ENCODE data around the gene EFL1.
"Not testable (repeated sequence)": the region's sequence is repeated elsewhere in the genome, so short reads cannot be mapped to it uniquely, and the experiment has no call there.

The EFL1 gene

DNA sequence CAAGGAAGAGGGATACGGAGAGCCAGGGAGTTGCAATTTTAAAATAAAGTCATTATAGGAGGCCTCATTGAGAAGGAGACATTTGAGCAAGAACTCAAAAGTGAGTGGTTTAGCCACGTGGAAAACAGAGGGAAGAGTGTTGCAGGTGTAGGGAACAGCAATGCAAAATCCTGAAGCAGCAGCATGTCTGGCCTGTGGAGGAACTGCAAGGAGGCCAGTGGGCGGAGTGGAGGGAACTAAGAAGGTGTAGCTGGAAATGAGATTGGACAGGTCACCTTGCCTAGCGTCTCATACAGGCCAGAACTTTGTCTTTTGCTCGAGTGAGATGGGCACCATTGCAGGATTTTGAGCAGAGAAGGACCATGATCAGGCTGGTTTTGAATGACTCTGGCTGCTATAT is 35.0 kb upstream of the EFL1 start:
- no peak for DNase-seq (ENCODE audit: low read depth)
- TF ChIP-seq, protein P1, sequence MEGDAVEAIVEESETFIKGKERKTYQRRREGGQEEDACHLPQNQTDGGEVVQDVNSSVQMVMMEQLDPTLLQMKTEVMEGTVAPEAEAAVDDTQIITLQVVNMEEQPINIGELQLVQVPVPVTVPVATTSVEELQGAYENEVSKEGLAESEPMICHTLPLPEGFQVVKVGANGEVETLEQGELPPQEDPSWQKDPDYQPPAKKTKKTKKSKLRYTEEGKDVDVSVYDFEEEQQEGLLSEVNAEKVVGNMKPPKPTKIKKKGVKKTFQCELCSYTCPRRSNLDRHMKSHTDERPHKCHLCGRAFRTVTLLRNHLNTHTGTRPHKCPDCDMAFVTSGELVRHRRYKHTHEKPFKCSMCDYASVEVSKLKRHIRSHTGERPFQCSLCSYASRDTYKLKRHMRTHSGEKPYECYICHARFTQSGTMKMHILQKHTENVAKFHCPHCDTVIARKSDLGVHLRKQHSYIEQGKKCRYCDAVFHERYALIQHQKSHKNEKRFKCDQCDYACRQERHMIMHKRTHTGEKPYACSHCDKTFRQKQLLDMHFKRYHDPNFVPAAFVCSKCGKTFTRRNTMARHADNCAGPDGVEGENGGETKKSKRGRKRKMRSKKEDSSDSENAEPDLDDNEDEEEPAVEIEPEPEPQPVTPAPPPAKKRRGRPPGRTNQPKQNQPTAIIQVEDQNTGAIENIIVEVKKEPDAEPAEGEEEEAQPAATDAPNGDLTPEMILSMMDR (IDR thresholded peaks at IDR 0.05; ENCODE audit: control insufficient read depth, insufficient read depth, low read depth, low read length, missing control alignments) = no peak

DNA sequence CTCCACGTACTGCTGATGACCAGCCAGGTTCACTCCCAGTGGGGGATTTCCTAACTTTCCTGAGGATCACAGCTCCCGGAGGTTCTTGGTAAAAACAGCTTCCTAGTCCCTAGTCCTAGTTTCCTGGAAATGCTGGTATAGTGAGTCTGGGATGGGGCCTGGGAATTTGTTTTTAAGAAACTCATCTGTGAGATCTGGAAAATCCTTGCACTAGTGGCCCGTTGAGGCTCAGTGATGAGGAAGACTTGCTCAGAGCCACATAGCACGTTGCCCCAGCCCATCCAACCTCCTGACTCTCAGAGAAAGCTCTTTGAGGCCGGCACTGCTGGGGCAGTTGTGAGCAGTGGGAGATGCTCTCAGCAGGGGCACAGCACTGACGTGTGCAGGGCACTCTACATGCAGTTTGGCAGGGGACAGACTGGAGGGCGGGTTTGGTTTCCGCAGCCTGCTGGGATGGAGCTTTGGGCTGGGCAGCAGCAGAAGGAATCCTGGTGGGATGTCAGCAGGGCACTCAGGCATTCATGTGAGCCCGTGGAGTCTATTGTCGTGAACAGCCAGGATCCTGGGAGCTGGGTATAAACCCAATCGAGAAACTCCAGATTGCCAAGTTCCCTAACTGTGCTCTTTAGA is 31.6 kb upstream of the EFL1 start:
- no peak overlapping the region for H3K4me3 ChIP-seq (ENCODE audit: control insufficient read depth, low read depth, low read length)
- TF ChIP-seq, protein P1 (IDR thresholded peaks at IDR 0.05; ENCODE audit: control insufficient read depth, insufficient read depth, low read depth, low read length, missing control alignments) = no peak
- DNase-seq (ENCODE audit: low read depth) = no peak

More for the DNA sequence above, 35.0 kb upstream of the EFL1 start:
- H3K4me3 ChIP-seq (ENCODE audit: control insufficient read depth, low read depth, low read length) = no peak overlapping the region

DNA sequence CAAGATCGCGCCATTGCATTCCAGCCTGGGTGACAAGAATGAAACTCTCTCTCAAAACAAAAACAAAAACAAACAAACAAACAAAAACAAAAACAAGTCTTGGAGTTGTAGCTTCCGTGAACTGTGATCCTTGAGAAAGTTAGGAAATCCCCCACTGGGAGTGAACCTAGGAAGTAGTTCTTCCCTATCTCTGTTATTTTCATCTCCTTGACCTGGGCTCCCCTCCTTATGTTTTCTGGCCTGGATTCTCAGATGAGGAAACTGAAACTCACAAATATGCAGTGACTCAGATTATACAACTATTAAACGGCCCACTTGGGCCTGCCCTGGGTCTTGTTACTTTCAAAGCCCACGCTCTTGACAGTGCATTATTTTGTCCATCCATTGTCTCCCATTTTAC is 29.7 kb upstream of the EFL1 start:
- TF ChIP-seq, protein P1 (IDR thresholded peaks at IDR 0.05; ENCODE audit: control insufficient read depth, insufficient read depth, low read depth, low read length, missing control alignments) = no peak
- DNase-seq (ENCODE audit: low read depth) = no peak
- H3K4me3 ChIP-seq (ENCODE audit: control insufficient read depth, low read depth, low read length) = no peak overlapping the region

DNA sequence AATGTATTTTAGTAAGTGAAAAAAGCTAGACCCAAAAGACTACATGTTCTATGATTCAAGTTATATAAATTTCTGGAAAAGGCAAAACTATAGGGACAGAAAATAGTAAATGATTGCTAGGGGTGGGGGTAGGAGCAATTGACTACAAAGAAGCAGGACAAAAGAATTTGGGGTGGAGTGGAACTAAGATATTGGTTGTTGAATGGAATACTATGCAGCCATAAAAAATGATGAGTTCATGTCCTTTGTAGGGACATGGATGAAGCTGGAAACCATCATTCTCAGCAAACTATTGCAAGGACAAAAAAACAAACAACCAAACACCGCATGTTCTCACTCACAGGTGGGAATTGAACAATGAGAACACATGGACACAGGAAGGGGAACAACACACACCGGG is 25.7 kb upstream of the EFL1 start:
- not testable (repeated sequence) for DNase-seq (ENCODE audit: low read depth); H3K4me3 ChIP-seq (ENCODE audit: control insufficient read depth, low read depth, low read length)

DNA sequence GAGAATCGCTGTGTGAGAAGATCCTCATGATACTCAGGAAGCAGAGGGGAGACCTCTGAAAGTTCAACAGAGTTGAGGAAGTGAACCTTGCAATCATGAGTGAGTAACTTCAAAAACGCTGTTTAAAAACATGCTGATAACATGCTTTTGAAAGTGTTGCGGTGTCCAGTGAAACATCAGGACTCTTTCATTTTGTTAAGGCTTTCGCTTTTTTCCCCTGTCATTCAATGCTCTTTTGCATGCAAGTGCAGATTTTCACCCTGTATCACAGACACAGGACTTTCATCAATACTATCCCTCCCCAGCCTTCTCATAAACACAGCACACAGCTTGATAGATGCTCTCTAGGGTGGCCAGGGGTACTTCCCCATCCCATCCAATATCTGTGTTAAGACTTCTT is 23.9 kb upstream of the EFL1 start:
- not testable (repeated sequence) for DNase-seq (ENCODE audit: low read depth); H3K4me3 ChIP-seq (ENCODE audit: control insufficient read depth, low read depth, low read length)

DNA sequence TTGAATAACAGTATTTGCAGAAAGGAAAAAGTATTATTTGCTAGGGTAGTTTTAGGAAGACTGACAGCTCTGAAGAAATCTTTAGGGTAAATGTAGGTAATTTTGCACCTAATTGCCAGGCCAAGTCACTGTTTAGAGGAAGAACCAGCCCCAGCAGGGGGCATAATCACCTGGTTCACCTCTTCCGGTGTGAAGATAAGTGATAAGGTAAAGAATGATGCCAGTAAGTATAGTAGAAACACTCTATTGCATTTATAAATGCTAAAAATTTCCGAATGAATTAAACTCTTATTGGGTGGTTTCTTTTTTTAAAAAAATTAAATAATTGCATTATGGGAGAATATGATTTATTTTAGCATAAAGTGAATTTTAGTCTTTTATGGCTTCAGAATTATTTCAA is 21.8 kb upstream of the EFL1 start:
- DNase-seq (ENCODE audit: low read depth); H3K4me3 ChIP-seq (ENCODE audit: control insufficient read depth, low read depth, low read length): not testable (repeated sequence)

DNA sequence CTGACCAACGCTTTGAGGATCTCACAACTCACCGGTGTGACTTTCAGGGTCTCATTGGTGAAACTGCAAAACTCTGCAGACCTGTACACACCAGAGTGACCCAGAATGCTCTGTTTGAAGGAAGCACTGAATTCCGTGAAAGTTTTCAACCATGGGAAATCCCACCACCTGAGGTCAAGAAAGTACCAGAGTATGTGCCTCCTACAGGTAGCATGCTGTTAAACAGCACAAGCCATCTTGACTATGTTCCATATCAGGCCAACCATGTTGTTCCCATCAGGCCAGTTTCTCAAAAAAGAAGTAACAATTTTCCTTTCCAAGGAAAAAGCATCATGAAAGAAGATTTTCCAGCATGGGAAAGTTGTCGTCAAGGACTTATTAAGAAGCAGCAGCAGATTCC is 19.9 kb upstream of the EFL1 start:
- not testable (repeated sequence) for H3K4me3 ChIP-seq (ENCODE audit: control insufficient read depth, low read depth, low read length); DNase-seq (ENCODE audit: low read depth)

DNA sequence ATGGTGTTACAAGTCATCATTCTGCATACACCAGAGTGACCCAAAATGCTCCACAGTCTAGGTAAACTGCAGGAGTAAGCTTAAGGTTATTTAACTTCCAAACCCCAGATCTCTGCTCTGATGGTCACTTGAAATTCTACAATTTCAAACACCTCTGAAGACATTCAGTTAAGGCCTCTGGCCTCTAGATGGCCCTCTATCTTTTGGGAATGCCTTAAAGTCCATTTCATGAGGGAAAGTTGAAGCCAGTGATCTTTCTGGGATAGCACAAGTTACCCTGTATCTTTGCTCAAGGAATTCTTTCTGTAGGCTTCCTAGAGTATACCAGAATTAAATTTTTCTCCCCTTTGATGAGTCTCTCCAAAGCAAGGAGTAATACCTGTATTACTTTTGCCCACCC is 18.7 kb upstream of the EFL1 start:
- TF ChIP-seq, protein P1 (IDR thresholded peaks at IDR 0.05; ENCODE audit: control insufficient read depth, insufficient read depth, low read depth, low read length, missing control alignments) = peak; percentile 16
- DNase-seq (ENCODE audit: low read depth); H3K4me3 ChIP-seq (ENCODE audit: control insufficient read depth, low read depth, low read length): not testable (repeated sequence)

DNA sequence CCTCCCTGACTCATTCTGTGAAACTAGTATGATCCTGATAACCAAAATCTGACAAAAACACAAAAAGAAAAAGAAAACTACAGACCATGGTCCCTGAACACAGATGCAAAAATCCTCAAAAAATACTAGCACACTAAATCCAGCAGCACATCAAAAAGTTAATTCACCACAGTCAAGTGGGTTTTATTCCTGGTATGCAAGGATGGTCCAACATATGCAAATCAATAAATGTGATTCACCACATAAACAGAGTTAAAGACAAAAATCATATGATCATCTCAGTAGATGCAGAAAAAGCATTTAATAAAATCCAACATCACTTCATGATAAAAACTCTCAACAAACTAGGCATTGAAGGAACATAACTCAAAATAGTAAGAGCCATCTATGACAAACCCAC is 12.9 kb upstream of the EFL1 start:
- no peak for DNase-seq (ENCODE audit: low read depth)
- TF ChIP-seq, protein P1 (IDR thresholded peaks at IDR 0.05; ENCODE audit: control insufficient read depth, insufficient read depth, low read depth, low read length, missing control alignments) = no peak
- no peak overlapping the region for H3K4me3 ChIP-seq (ENCODE audit: control insufficient read depth, low read depth, low read length)

Data from AG09309 (cell line).